NCI-H2107 (cell line): ENCODE results near the gene OR2T6.
"Not testable (repeated sequence)": the region's sequence is repeated elsewhere in the genome, so short reads cannot be mapped to it uniquely, and the experiment has no call there.

ENCODE experiments used
- DNase-seq: peaks from one replicate; lab custom pipeline; 2025; lab: John Stamatoyannopoulos, UW

The OR2T6 gene, protein sequence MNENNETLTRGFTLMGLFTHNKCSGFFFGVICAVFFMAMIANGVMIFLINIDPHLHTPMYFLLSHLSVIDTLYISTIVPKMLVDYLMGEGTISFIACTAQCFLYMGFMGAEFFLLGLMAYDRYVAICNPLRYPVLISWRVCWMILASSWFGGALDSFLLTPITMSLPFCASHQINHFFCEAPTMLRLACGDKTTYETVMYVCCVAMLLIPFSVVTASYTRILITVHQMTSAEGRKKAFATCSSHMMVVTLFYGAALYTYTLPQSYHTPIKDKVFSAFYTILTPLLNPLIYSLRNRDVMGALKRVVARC

GRCh38 chr1:248375446-248375845 is at the start of gene OR2T6:
Gene OR2T6, plus strand, starts transcription at chr1:248375746. Its CDS starts 11,863 bp downstream, at chr1:248387609.
- no peak for DNase-seq

DNA sequence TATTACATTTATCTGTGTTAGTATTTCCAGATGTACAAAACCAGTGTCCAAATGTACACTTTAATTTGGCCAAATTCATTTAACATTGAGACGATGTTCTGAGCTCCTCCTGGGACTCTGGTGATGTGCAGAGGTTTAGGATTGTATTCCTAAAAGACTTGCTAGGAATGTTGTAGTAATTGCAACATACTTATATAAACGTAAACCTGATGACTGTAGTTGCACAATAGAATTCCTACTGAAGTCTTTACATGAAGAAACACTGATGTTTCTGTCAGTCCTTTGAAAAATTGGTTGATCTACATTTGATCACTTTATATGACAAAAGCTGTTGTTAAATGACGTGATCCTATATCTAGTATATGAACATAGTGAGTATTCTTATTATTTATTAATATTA is 32.1 kb upstream of the OR2T6 start:
- no peak for DNase-seq

DNA sequence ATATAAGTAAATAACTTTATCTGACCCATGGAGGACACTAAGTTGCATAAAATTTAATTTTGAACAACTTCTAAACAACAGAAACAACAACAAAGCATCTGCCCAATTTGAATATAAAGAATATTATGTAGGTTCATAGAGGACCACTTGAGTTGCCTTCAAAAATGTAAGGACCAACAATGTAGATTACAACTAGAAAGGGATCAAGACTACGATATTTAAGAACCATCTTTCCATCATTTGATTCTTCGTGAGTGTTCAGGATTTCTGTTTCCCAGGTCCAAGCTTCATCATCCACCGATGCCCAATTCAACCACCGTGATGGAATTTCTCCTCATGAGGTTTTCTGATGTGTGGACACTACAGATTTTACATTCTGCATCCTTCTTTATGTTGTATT is 27.1 kb upstream of the OR2T6 start, which contains the start of gene OR14C36:
Gene OR14C36 (plus strand): TSS at position 301 of the 400 bp plus-strand sequence. CDS start 0 bp downstream, at position 301.
- DNase-seq, result no peak

DNA sequence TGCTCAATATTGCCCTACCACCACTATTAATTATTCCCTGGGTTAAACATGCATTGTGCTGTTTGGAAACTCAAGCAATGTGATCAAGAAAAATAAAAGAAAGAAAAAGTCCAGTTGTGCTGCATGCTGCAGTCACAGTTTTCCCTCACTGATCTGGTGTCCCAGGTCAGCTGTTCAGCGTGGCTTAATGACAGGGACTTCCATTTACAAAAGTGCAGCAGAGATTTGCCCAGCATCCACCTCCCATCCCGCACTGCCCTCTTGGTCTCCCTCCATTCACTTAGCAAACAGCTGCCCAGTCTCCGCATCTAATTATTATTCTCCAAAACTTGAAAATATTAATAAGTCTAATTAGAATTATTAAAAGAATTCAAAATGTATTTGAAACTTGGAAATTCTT is 16.1 kb upstream of the OR2T6 start:
- no peak for DNase-seq

DNA sequence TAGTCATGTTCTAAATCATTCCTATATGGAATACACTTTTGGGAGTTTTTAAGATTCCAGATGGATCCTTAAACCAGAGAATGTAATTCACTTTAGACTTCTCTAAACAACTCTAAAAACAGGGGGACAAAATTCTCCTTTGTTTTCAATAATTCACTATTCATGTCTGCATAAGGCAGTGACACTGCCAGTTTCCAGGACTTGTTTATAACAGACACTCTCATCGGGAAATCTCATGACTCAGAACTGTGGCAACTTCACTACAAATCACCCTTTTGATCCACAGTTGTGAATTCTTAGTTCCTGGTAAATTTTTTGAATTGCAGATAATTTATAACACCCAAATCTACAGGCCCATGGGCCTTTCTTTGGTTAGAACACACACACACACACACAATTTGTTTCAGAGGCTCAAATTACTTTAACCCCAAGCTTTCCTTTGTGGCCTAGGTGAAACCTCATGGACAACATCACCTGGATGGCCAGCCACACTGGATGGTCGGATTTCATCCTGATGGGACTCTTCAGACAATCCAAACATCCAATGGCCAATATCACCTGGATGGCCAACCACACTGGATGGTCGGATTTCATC is 14.3 kb upstream of the OR2T6 start, which contains the start of gene OR2T4:
Gene OR2T4 (plus strand): TSS at position 545 of the 595 bp plus-strand sequence. CDS start 0 bp downstream, at position 545.
- no peak for DNase-seq

GRCh38 chr1:248366609-248367008 is 8.9 kb upstream of the OR2T6 start:
- no peak for DNase-seq

DNA sequence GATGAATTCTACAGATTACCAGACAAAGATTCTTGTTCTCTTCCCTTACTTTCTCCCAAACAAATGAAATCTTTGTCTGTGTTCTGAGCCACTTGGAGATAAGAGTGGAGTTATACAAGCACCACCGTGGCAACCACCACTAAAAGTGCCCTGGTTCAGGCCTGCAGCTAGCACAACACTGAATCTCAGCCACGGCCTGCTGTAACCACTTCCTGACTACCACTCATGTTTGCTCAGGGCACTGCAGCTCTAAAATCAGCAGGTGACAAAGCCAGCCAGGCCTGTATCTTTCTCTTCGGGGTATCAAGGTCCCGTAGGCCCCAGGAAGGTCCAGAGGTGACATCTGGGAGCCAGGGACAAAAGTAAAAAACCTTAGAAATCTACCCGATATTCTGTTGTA is 3.2 kb upstream of the OR2T6 start:
- no peak for DNase-seq

DNA sequence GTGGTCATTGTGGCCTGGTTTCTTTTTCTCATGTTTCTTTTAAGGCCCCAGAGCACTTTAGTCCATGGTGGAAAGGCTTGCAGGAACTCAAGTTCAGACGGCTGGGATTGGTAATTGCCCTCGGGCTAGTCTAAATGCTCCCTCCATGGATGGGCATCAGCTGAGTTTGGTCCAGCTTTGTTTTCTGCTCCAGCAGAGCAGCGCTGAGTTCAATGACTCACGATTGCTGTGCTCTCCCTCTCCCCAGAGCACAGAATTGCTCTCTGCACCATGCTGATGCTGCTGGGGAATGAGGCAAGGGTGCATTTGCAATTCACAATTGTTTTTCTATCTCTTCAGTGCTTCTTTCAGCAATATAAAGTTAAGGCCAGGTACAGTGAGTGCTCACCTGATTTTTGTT is 1.8 kb upstream of the OR2T6 start:
- DNase-seq, result no peak

DNA sequence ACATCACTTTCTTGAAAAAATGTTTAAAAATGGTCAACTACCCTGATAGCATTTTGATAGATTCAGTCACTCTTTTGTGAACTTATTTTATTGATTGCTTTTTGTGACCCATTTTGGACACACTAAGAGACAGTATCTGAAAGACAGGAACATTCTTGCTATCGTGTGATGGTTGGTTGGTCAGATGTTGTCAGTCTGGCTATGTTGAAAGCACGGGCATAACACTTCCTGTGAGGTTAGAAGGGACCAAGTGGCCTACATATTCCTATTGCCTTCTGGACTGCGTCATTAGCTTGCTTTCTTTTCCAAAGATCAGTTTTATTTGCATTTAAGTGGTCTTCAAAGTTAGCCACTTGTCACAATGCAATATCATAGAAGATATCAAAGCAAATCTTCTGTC is 1.4 kb downstream of the OR2T6 start:
- no peak for DNase-seq

DNA sequence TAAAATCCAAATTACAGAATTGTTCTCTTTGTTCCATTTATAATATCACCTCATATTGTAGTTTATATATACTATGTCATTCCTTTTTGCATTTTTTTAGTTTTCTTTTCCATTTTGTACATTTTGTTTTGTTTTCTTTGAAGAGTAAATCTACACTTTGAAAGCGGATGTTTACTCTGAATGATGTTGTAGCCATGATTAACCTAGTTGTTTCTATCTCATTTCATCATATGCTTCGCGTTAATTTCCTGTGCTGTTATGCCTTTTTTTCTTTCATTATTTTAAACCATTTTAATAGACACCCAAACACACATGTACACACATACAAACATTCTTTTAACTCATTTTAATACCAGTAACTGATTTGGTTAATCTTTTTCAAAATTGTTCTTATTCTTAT is 5.3 kb downstream of the OR2T6 start:
- DNase-seq, result no peak

- DNase-seq, result no peak
These were observed 12.9 kb downstream of the OR2T6 start for GRCh38 chr1:248388426-248388825.

DNA sequence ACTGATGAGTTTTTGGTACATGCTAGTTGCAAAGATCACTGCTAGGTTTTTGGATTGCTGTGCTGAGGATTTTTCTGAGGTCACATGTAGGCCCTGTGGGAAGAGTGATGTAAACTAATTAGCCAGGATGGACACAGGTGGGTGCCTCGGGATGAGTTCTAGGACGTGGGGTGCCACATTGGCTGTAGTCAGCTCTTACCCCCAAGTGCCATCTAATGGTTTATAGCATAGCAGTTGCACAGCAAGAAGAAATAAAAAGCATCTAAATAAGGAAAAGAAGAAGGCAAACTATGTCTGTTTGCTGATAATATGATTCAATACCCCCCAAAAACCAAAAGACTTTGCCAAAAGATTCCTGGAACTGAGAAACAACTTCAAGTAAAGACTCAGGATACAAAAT is 17.5 kb downstream of the OR2T6 start:
- DNase-seq, result no peak

DNA sequence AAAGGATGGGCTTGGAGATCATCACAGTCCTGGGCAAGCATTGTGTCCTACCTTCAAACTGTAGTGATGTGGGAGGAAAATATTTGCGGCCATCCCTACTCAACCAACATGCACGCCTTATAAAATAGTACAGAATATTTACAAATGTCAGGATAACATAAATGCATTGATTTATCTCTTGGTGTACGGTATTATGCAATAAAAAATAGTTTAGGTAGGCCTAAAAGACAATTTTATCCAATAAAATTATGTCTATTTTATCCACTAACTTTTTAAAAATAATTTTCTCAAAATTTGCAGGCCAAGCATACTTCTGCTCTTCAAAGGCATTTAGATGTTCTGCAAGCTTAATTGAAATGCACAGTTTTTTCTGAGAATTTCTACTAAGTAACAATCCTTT is 27.2 kb downstream of the OR2T6 start, which contains the start of gene OR2T1:
Gene OR2T1 (plus strand): TSS at position 301 of the 400 bp plus-strand sequence. CDS start 3,100 bp downstream, outside the sequence.
- DNase-seq, result no peak

- DNase-seq, result no peak
These were observed 28.5 kb downstream of the OR2T6 start for GRCh38 chr1:248404024-248404423.

- DNase-seq, result no peak
These were observed 31.5 kb downstream of the OR2T6 start for GRCh38 chr1:248406721-248407692.

- DNase-seq, result no peak
These were observed 40.7 kb downstream of the OR2T6 start for GRCh38 chr1:248416226-248416625.

GRCh38 chr1:248417854-248418253 is 42.3 kb downstream of the OR2T6 start:
- no peak for DNase-seq

DNA sequence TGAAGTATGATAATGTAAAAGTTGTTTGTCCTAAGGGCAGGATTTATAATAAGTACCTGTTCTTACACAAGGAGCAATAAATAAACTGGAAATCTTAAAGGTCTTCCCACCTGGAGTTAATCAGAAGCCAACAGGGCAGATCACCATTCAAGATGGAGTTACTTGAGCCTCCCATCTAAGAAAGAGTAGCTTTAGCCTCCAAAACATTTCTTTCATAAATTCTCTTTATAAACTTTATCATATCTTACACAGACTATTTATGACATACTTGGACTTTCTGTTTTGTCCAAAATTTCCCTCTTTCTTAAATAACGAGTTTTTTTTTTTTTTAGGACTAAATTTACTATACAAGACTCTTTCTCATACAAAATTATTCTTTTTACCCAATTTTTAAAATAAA is 45.8 kb downstream of the OR2T6 start:
- DNase-seq, result no peak

DNA sequence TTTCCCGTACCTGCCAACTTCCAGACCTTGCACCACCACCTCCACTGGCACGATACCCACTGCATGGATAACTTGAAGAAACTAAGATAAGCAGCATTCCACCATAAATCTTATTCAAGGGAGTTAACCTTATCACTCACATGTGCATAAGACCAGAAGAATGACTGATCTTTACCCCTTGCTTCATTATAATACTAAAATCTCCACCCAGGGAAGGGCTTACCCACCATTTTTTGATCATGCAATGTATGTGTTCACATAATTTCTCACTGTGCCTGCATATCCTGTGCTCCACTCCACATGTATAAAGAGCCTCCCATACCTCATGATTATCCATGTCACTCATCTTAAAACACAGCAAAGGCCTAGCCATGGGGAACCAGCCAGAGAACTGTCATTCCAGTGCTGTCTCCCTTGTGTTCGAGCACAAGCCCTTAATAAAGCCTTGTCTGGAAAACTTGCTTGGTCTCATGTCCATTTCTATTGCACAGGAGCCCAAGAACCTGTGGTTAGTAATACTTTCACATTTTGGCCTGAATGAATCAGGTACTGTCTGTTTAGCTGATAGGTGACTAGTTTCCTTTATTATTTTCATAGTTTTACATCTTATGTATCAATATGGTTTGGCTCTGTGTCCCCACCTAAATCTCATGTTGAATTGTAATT is 52.1 kb downstream of the OR2T6 start:
- DNase-seq, result not testable (repeated sequence)

DNA sequence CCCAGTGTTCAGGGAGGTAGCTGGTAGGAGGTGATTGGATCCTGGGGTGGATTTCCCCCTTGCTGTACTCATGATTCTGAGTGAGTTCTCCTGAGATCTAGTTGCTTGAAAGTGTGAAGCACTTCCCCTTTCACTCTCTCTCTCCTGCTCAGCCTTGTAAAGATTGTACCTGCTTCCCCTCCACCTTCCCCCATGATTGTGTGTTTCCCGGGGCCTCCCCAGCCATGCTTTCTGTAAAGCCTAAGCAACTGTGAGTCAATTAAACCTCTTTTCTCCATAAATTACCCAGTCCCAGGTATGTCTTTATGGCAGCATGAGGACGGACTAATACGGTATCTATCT is 52.6 kb downstream of the OR2T6 start:
- DNase-seq, result not testable (repeated sequence)

- not testable (repeated sequence) for DNase-seq
These were observed 56.1 kb downstream of the OR2T6 start for GRCh38 chr1:248431683-248432082.

DNA sequence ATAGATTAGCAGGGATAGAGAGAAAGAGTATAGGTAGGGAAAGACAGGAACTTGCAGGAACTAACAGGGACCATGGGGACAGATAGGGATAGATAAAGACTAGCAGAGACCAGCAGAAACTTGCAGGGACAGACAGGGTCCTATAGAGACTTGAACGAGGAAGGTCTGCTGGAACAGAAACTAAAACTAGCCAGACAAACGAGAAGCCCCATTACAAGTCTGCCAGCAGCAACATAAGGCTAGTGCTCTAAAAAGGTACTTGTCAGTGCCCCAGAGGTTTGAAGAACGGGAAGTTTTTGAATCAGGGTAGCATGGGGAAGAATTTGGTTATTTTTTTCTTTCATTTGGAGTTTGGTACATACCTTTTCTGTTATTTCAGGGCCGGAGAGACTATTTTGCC is 56.7 kb downstream of the OR2T6 start:
- not testable (repeated sequence) for DNase-seq
